Upper lobe of right lung (tissue), 1 donor: Measurements from ENCODE around the gene SCEL. TPM values are rescaled to one million over a fixed set of nuclear protein-coding genes. Genes with fewer than 3 reads are reported as not detected.

ENCODE experiments used
- ATAC-seq: fragments of 200-7000 bp; cut with Tn5 transposase; one replicate; pipeline ENCODE4 v1.9.1; 2020; ENCODE audit warnings: mild to moderate bottlenecking, moderate library complexity
- DNase-seq: peaks from one replicate; pipeline ENCODE4 v3.0.0-alpha.2; 2020
- H3K27ac ChIP-seq: fragments of 200-600 bp; one replicate; pipeline ENCODE4 v1.8.0; 2022
- H3K27me3 ChIP-seq: fragments of 200-600 bp; one replicate; pipeline ENCODE4 v1.8.0; 2022; ENCODE audit warnings: mild to moderate bottlenecking
- H3K36me3 ChIP-seq: fragments of 200-600 bp; one replicate; pipeline ENCODE4 v1.8.0; 2022
- H3K4me1 ChIP-seq: fragments of 200-600 bp; one replicate; pipeline ENCODE4 v1.8.0; 2022
- H3K4me3 ChIP-seq: fragments of 200-600 bp; one replicate; pipeline ENCODE4 v1.8.0; 2022; ENCODE audit warnings: mild to moderate bottlenecking
- H3K9me3 ChIP-seq: fragments of 200-600 bp; one replicate; pipeline ENCODE4 v1.8.0; 2022
- intact Hi-C: fragments of 100-400 bp; cut with DNase I; formaldehyde crosslinking; loops from one replicate; pipeline ENCODE4 v1.11.0; 2022
- total RNA-seq: library from RNA; stranded (reverse); fragmentation: NEBNext Ultra II Directional; extraction: Animal tissue kit (Norgen Biotek cat#: 25700); gene quantifications from one replicate; pipeline ENCODE4 v1.2.1, GENCODE V29; 2021
- TF ChIP-seq, protein P1 (sequence below): fragments of 200-600 bp; IDR thresholded peaks from one replicate; pipeline ENCODE4 v1.8.0; 2022; ENCODE audit warnings: antibody characterized with exemption
- donor health status: DM: no; HTN: yes; CAD: no; lungs with severe emphysema.

Gene SCEL
- total RNA-seq, 1 donor from 2014 or later = 109 TPM

DNA sequence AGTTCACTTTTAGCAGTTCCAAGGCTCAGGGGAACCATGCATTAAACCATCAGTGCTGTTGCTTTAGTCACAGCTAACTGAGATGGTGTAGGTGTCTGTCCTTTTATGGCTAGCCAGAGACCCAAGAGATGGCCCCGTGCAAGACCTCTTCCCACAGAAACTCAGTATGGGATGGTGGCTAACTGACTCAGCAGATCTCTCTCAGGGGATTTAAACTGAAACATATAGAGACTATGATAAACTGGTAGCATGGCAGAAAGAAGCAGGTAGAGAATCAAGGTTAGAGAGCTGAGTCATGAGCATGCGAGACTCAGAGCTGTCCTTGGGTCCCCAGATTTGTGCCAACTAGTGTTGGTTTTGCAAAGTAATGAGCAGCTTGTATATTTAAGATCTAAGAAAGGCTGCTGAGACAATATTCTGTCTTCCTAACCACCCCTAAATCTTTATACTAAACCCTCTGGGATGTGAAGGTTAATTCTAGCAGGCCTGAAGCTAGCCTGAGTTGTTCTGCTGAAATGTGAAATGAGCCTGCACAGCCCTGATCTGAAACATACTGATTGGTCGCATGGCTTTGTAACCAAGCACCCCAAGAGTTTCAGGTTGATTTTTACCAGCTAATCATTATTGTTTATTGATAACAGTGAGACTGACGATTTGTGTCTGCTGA lies 6.5 kb upstream of the SCEL start:
- H3K4me3 ChIP-seq = no peak overlapping the region
- no peaks in the 10 kb centered on the region for H3K4me1 ChIP-seq
- ATAC-seq (no peak), DNase-seq (no peak)
- no peaks in the 10 kb centered on the region for H3K9me3 ChIP-seq
- peaks cover 4% of the 10 kb centered on the region for H3K27me3 ChIP-seq
- intact Hi-C loops = no loop called here
- H3K36me3 ChIP-seq = no peaks in the 10 kb centered on the region
- TF ChIP-seq, protein P1, sequence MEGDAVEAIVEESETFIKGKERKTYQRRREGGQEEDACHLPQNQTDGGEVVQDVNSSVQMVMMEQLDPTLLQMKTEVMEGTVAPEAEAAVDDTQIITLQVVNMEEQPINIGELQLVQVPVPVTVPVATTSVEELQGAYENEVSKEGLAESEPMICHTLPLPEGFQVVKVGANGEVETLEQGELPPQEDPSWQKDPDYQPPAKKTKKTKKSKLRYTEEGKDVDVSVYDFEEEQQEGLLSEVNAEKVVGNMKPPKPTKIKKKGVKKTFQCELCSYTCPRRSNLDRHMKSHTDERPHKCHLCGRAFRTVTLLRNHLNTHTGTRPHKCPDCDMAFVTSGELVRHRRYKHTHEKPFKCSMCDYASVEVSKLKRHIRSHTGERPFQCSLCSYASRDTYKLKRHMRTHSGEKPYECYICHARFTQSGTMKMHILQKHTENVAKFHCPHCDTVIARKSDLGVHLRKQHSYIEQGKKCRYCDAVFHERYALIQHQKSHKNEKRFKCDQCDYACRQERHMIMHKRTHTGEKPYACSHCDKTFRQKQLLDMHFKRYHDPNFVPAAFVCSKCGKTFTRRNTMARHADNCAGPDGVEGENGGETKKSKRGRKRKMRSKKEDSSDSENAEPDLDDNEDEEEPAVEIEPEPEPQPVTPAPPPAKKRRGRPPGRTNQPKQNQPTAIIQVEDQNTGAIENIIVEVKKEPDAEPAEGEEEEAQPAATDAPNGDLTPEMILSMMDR = no peak
- H3K27ac ChIP-seq = no peak overlapping the region

DNA sequence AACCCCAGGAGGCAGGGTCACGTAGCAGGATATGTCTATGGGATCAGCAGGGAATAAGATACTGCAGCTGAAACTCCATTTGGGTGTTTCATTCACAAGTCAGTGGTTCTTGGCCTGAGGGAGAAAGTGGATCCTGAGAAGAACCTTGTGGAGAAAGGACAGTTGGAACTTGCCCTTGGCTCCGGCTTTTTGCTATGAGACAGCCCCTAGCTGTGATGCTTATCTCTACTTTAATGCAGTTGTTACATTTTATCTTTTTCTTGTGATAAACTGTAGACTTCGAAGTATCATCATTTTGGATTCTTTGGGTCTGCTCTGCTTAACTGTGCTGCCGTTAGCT lies 6.0 kb upstream of the SCEL start:
- H3K27me3 ChIP-seq = peaks cover 4% of the 10 kb centered on the region
- no peaks in the 10 kb centered on the region for H3K4me1 ChIP-seq
- no peak for DNase-seq
- H3K27ac ChIP-seq = no peak overlapping the region
- no peaks in the 10 kb centered on the region for H3K36me3 ChIP-seq
- no peak for ATAC-seq
- TF ChIP-seq, protein P1 = no peak
- no peaks in the 10 kb centered on the region for H3K9me3 ChIP-seq
- no peak overlapping the region for H3K4me3 ChIP-seq
- intact Hi-C loops = no loop called here

DNA sequence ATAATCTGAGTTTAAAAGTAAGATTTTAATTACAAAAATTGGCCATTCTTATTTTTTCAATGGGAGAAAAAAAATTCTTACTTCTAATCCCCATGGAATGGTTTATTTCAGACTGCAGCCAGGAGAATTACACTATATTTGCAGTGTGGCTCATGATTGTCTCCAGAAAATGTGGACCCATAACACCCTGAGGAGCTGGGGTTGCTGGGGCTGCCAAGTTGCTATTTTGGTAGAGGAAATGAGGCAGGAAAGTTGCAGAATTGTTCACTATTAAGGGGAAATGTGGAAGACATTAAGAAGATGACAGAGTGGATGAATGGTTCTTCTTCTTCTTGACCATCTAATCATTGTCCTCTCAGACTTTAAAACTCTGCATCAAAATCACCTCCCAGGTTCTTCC lies 4.6 kb upstream of the SCEL start:
- Histone ChIP-seq H3K4me1 (no peaks in the 10 kb centered on the region), H3K4me3 (no peak overlapping the region), H3K36me3 (no peaks in the 10 kb centered on the region), H3K27me3 (peaks cover 4% of the 10 kb centered on the region), H3K9me3 (no peaks in the 10 kb centered on the region), H3K27ac (no peak overlapping the region)
- intact Hi-C loops = no loop called here
- DNase-seq (no peak), ATAC-seq (no peak)
- TF ChIP-seq, protein P1 = no peak

DNA sequence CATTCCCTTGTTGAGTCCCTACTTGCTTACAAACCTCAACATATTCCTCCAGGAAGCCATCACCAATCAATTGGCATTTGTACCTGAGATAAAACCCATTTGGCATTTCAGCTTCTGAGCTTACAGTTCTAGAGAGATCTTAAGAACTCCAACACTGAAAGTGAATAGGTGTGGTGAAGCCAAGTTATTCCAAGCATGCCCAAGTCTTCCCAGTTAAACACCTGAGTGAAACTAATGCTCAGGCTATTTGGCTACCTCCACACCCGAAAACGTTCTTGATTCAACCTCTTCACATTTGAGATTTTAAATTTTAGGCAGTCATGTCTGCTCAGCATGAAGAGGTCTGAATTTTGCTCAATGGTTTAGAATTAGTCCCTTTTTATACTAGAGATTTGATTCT lies 2.5 kb upstream of the SCEL start:
- Histone ChIP-seq H3K4me1 (no peaks in the 10 kb centered on the region), H3K4me3 (no peak overlapping the region), H3K27me3 (no peaks in the 10 kb centered on the region), H3K36me3 (no peaks in the 10 kb centered on the region), H3K9me3 (no peaks in the 10 kb centered on the region), H3K27ac (peak overlapping the region; percentile 39)
- DNase-seq (no peak), ATAC-seq (peak; percentile 64)
- TF ChIP-seq, protein P1 = no peak
- intact Hi-C loops = no loop called here

DNA sequence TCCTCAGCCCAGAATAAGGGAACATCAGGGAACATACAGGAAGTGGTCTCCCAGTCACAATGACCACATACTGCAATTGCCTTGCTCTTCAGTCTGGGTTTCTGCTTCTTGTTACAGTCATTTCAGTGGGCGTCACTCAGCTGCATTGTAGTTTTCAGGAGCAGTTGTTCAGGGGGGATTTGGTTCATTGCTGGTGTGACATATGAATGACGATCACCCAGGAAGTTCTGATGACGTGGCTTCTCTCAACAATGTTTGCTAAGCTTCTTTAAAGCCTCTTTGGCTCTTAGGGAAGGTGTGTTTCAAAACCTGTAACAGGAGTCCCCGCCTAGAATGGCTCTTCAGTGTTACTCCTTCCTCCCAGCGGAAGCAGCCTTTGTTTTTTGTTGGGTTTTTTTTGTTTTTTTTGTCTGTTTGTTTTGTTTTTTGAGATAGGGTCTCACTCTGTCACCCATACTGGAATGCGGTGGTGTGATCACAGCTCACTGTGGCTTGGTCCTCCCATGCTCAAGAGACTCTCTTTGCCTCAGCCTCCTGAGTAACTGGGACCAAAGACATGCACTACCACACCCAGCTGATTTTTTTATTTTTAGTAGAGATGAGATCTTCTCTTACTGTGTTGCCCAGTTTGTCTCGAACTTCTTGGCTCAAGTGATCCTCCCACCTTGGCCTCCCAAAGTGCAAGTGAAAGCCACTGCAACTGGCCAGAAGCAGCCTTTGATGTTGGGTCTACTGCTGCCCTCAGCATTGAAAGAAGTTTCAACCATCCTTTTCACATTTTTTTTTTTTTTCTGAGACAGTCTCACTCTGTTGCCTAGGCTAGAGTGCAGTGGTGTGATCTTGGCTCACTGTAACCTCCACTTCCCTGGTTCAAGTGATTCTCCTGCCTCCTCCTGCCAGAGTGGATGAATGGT lies 1.4 kb upstream of the SCEL start:
- TF ChIP-seq, protein P1 = no peak
- H3K27me3 ChIP-seq = no peaks in the 10 kb centered on the region
- no peak overlapping the region for H3K4me3 ChIP-seq
- H3K36me3 ChIP-seq = no peaks in the 10 kb centered on the region
- DNase-seq (no peak), ATAC-seq (peak; percentile 79)
- intact Hi-C loops = no loop called here
- no peaks in the 10 kb centered on the region for H3K4me1 ChIP-seq
- H3K9me3 ChIP-seq = no peaks in the 10 kb centered on the region
- peak overlapping the region; percentile 39 for H3K27ac ChIP-seq
